GM21390 (cell line): Measurements from ENCODE around the gene OR6C70.
"Not testable (repeated sequence)": the region's sequence is repeated elsewhere in the genome, so short reads cannot be mapped to it uniquely, and the experiment has no call there.

Experiments used
- ATAC-seq: cut with Tn5 transposase; IDR thresholded peaks from one replicate; pipeline ENCODE4 v1.9.1; 2021; ENCODE audit not compliant: unreplicated experiment

Gene OR6C70

DNA sequence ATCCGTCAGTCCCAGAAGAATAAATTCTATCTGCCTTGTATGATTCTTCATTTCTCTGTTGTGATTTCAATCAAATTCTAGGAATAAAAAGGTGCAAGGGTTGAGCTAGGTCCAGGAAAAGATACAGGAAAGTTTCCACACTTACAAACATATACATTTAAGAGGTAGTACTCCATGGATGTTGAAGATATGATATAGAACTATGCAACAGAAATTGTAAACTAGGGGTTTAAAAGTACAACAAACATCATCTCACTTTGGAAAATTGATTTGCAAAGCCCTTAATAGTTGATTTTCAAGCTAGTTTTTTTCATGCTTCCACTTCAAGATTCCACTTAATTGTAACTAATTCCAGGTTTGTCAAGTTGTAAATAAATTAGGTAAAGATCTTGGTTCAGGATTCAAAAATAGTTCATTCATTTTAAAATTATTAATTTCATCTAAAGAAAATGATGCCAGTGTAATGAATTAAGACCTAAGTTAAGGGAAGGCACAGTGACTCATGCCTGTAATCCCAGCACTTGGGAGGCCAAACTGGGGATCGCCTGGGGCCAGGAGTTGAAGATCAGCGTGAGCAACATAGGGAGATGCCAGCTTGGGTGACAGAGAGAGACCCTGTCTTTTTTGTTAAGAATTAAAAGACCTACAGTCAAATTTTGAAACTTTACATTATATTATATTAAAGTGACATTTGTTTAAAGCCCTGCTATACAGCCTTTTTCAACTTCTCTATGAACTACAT is at the start of gene OR6C70:
Gene OR6C70 (minus strand): TSS at position 51 of the 742 bp plus-strand sequence. CDS start 0 bp downstream, at position 51.
- ATAC-seq: no peak

- ATAC-seq: no peak
Observed at GRCh38 chr12:55516391-55516790, 46.5 kb upstream of the OR6C70 start.

- no peak for ATAC-seq
Observed at GRCh38 chr12:55515696-55516095, 45.8 kb upstream of the OR6C70 start.

GRCh38 chr12:55501601-55502000 is 31.7 kb upstream of the OR6C70 start:
- no peak for ATAC-seq

- no peak for ATAC-seq
Observed at GRCh38 chr12:55499810-55500252, 29.9 kb upstream of the OR6C70 start.

GRCh38 chr12:55499231-55499630 is 29.3 kb upstream of the OR6C70 start:
- no peak for ATAC-seq

DNA sequence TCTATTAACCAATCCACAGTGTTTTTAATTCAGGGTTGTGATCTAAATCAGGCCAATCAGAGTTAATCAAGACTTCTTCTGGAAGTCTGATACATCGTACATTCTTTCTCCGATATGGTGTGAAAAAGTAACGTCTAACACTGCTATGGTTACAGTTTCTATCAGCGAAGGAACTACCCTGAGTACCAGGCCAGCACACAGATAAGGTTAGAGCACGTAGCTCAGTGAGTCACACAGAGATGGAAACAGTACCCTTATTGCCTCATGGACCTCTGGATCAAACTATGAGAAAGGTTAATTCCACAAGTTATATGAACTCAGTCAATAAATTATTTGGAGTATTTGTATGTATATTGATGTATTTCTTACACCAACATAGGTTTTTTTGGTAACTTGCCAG is 25.6 kb upstream of the OR6C70 start:
- ATAC-seq: no peak

GRCh38 chr12:55492078-55492477 is 22.1 kb upstream of the OR6C70 start, which contains the start of gene OR6C68:
TSS of gene OR6C68 (plus strand) at chr12:55492378. CDS start at chr12:55492378, 0 bp downstream.
- no peak for ATAC-seq

DNA sequence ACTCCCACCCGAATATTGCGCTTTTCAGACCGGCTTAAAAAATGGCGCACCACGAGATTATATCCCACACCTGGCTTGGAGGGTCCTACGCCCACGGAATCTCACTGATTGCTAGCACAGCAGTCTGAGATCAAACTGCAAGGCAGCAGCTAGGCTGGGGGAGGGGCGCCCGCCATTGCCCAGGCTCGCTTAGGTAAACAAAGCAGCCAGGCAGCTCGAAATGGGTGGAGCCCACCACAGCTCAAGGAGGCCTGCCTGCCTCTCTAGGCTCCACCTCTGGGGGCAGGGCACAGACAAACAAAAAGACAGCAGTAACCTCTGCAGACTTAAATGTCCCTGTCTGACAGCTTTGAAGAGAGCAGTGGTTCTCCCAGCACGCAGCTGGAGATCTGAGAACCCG is 14.3 kb upstream of the OR6C70 start:
- ATAC-seq: not testable (repeated sequence)

GRCh38 chr12:55479136-55479535 is 9.2 kb upstream of the OR6C70 start:
- not testable (repeated sequence) for ATAC-seq

DNA sequence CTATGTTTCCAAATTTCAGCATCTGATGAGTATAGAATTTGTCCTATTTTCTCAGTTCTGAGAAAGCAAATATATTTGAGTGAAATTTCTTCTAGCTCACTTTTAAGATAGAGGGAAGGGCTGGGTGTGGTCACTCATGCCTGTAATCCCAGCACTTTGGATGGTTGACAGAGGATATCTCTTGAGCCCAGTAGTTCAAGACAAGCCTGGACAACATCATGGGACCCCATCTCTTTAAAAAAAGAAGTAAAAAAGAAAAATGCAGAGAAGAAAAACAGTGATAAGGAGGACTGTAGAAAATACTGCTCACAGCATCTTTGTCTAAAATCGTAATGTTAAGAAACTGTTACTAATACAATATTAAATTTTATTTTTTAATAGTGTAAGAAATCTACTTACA is 2.3 kb upstream of the OR6C70 start:
- no peak for ATAC-seq

- no peak for ATAC-seq
Observed at GRCh38 chr12:55469291-55469690, 647 bp downstream of the OR6C70 start.

DNA sequence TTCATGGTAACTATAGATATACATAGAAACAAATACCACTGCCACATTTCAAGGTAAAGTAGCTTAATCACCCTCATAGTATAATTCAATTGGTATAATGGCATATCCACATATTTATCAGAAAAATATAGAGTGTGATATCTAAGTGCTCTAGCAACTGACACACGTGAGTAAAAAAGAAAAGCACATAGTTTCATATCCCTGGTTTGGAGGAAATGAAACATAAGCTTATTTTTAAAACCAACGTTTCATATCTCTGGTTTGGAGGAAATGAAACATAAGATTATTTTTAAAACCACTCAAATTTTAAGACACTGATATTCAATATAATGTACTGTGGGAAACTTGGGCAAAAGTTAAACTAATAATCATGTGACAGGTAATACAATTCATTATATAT is 2.1 kb downstream of the OR6C70 start:
- no peak for ATAC-seq

GRCh38 chr12:55464926-55465325 is 5.0 kb downstream of the OR6C70 start:
- not testable (repeated sequence) for ATAC-seq

DNA sequence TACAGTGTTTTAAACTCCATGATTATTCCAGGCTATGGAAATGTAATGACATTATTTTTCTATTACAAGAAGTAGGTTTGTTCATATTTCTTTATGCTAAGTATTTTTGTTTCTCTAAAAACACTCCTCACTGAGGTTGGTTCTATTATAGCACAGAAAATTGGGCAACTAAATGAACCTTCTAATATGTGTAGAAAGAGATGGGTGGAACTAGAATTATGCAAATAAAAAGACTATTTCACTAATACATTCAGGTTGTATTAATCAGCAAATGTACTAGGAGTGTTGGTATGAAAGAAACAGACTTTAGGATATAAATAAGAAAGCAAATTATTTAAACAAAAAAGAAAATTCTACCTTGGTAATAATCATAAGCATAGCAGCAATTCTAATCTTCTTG is 21.1 kb downstream of the OR6C70 start:
- no peak for ATAC-seq

DNA sequence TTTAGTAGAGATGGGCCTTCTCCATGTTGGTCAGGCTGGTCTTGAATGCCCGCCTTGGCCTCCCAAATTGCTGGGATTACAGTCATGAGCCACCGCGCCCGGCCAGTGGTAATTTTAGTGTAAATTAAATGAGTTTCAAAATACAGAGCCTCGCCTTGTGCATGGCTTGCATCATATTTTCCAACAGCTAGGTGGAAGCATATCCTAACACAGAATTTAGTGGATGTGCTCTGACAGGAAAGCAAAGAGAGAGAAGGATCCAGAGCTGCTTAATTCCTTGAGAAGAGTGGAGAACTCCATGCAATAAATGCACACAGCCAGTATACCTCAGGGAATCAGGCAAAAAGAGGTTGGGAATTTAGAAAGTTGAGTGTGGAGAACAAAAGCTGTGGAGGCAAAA is 23.6 kb downstream of the OR6C70 start:
- ATAC-seq: no peak

- no peak for ATAC-seq
Observed at GRCh38 chr12:55445357-55445756, 24.6 kb downstream of the OR6C70 start.

DNA sequence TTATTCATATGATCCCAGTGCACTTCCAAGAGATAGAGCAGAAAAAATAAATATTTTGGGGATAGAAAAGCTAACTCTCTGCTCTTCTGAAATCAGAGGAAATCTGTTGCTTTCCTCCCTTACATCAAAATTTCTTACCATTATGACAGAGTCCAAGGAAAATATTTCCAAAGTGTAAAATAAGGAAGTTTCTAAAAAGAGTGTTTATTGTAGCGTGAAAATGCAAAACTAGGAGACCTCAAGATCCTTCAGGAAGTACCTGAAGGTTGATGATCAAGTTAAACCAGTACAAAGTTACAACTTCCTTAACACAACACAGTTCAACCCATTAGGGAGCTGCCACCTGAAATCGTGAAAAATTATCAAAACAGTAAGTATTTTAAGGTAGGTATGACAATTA is 26.2 kb downstream of the OR6C70 start, which contains the start of gene OR6C2:
Gene OR6C2 (plus strand): TSS at position 301 of the 400 bp plus-strand sequence. CDS start 8,138 bp downstream, outside the sequence.
- no peak for ATAC-seq

DNA sequence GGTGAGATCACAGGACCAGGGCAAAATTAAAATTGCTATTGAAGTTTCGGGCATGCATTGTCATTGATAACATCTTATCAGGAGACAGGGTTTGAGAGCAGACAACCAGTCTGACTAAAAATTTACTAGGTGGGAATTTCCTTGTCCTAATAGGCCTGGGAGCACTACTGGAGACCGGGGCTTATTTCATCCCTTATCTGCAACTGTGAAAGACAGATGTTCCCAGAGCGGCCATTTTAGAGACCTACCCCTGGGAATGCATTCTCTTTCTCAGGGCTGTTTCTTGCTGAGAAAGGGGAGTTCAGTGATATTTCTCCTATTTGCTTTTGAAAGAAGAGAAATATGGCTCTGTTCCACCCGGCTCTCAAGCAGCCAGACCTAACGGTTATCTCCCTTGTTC is 28.7 kb downstream of the OR6C70 start:
- not testable (repeated sequence) for ATAC-seq

DNA sequence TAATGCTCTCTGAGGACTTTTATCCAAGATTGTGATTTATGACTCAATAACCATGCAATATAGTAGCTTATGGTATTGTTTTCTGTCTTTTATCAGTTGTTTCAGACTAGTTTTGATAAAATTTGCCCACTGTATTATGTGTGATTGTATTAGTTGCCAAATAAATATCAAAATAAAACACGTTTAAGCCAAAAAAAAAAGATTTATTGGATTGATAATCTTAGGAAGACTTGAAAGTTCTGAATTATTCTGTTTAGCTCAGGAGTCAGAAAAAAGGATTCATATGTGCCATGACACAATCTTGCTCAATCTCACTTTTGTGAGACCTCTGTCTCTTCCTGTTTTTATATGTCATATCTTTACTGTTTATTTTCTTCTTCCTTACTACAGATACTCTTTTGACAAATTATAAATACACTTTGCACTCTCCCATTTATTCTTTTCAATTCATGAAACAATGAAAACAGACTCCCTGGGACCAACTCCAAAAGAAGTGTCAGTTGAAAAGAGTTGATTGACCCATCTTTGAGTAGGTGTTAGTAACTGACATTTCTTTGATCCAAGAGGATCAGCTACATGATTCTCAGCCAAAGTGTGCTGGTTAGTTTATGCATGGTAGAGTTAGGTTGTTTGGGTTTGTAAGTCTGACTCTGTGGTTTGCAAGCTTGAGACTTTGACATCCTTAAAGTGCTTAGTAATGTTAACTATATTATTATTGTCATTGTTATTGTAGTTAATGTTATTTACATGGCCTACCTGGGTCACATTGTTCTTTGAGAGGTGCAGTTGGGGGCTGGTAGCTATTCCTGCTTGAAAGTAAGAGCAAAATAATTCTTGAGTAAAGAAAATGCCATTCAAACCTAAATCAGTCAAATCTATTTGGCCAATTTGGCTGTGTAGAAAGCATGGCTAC is 41.4 kb downstream of the OR6C70 start:
- no peak for ATAC-seq

DNA sequence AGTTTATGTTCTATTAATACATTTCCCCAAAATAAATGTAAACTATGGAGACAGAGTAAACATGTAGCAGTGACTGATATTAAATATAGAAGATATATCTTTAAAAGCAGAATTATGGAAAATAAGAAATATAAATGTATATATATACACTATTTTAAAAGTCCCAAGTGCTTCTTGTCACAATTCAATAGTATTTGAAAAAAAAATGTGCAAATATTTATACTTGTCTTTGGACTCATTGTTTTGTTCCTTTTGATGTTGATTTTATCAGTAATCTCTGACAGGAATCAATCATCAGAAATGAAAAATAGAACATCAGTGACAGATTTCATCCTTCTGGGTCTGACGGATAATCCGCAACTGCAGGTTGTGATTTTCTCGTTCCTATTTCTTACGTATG is 44.0 kb downstream of the OR6C70 start, which contains the start of gene OR6C76:
Gene OR6C76 (plus strand): TSS at position 301 of the 400 bp plus-strand sequence. CDS start 0 bp downstream, at position 301.
- ATAC-seq: no peak
